SHP77 (cell line): ENCODE measurements around the gene ANAPC16.
"Not testable (repeated sequence)": the region's sequence is repeated elsewhere in the genome, so short reads cannot be mapped to it uniquely, and the experiment has no call there.

ENCODE experiments used
- DNase-seq, 2 experiments: peaks; one replicate each; lab custom pipeline; 2025; lab: John Stamatoyannopoulos, UW

ANAPC16 gene

DNA sequence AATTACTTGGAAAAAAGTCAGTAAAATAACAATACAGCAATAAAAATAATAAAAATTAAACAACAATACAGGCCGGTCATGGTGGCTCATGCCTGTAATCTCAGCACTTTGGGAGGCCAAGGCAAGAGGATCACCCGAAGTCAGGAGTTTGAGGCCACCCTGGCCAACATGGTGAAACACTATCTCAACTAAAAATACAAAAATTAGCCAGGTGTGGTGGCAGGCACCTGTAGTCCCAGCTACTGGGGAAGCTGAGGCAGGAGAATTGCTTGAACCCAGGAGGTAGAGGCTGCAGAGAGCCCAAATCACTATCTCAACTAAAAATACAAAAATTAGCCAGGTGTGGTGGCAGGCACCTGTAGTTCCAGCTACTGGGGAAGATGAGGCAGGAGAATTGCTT is 4.0 kb upstream of the ANAPC16 start:
- not testable (repeated sequence) for DNase-seq

DNA sequence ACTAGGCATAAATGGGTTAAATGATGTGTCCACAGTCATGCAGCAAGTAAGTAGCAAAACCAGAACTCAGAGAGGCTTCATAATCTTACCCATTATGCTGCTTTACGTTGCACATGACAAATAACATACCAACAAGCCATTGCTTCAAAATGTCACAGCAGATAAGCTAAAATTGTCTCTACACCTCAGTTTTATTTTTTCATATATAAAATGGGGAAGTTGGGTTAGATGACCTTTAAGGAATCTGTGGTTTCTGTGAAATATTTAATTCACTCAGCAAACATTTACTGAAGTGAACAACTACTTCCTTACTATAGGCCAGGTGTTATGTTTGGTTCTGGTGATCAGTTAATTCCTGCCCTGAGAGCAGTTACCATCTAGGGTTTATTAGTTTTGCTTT is 2.5 kb downstream of the ANAPC16 start:
- no peak for DNase-seq

GRCh38 chr10:72218726-72219125 is 2.9 kb downstream of the ANAPC16 start:
- no peak for DNase-seq

DNA sequence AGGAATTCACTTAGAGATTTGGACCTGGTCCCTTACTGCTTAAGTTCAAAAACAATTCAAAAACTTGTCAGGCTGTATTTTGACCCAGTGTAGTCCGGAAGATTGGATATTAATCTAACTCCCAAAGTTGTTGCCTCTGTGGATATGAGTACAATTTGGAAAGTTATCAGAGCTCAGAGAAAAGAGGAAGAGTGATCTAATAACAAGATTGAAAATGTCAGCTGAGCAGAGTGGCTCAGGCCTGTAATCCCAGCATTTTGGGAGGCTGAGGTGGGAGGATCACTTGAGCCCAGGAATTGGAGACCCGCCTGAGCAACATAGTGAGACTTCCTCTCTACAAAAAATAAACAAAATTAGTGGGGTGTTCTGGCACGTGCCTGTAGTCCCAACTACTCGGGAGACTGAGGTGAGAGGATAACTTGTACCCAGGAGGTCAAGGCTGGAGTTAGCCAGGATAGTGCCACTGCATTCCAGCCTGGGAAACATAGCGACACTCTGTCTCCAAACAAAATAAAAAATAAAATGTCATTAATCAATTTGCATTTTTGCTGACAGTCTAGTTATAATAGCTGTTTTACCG is 3.5 kb downstream of the ANAPC16 start:
- DNase-seq: no peak

GRCh38 chr10:72220637-72221036 is 4.8 kb downstream of the ANAPC16 start:
- DNase-seq: no peak

DNA sequence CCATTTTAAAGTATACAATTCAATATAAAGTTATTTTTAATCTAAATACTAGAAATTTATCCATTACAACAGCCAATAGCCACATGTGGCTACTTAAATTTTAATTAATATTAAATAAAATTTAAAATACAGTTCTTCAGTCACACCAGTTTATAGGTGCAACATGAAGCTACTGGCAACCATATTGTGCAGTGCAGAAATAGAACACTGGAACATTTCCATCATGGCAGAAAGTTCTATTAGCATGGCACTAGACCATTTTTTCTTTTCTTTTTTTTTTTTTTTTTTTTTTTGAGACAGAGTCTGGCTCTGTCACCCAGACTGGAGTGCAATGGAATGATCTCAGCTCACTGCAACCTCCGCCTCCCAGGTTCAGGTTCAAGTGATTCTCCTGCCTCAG is 5.5 kb downstream of the ANAPC16 start:
- no peak for DNase-seq

DNA sequence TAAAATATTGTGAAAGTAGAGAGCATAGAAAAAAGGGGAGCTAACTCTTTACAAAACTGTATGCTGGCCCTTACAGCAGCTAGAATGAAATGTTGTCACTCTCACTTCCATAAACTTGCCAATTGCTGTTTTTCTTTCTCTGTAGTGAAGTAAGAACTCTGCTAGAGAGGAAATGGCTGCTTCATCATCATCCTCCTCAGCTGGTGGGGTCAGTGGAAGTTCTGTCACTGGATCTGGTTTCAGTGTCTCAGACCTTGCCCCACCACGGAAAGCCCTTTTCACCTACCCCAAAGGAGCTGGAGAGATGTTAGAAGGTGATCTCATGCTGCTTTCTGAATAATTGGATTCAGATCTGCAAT is 7.9 kb downstream of the ANAPC16 start:
- DNase-seq: no peak

DNA sequence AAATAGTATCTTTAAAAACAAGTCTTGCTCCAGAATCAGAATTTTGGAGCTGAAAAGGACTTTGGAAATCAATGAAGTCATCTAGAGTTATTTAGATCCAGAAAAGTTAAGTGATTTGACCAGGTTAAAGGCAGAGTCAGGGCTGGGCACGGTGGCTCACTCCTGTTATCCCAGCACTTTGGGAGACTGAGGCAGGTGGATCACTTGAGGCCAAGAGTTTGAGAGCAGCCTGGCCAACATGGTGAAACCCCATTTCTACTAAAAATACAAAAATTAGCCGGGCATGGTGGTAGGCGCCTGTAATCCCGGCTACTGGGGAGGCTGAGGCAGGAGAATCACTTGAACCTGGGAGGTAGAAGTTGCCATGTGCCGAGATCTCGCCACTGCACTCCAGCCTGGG is 8.4 kb downstream of the ANAPC16 start:
- DNase-seq: not testable (repeated sequence)

DNA sequence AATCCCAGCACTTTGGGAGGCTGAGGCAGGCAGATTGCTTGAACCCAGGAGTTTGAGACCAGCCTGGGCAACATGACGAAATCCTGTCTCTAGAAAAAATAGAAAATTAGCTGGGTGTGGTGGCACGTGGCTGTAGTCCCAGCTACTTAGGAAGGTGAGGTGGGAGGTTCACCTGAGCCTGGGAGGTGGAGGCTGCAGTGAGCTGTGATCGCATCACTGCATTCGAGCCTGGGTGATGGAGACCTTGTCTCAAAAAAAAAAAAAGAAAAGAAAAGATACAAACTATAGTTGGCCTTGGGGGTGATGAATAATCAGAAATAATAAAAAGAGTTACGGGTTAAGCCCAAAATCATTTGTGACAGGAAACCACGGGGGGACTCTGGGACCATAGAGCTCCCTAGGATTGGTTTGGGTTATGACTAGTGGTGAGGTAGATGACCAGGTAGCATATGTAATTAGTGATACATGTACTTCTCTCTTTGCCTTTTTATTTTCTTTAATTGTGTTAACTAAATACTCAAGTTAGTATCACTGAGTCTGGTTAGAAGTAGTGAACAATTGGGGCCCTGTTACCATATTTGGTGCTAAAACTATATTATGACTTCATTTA is 10.7 kb downstream of the ANAPC16 start:
- DNase-seq: no peak

GRCh38 chr10:72227826-72228225 is 12.0 kb downstream of the ANAPC16 start:
- DNase-seq: no peak

DNA sequence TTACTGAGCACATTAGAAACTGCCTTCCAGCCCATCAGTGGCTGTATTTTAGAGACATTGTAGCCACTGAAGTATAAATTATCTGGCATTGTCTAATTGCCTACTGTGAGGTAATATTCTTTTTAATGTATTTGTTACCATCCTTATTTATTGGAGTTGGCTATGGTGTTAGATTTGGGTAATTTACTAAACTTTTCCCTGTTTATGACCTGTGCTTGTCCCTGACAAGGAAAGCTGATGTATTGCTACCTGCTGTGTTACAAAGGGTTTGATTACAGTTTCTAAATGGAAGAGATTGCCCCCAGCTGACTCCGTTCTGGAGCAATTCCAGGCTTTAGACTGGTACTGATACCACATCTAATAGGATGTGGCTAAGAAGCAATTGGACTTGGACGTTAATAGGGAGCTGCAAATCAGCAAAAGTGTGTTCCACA is 12.5 kb downstream of the ANAPC16 start:
- DNase-seq: no peak

- DNase-seq: peak; percentile 11 to 34
These were observed 13.7 kb downstream of the ANAPC16 start for GRCh38 chr10:72229261-72230251.

GRCh38 chr10:72233621-72234020 is 17.8 kb downstream of the ANAPC16 start:
- DNase-seq: no peak

DNA sequence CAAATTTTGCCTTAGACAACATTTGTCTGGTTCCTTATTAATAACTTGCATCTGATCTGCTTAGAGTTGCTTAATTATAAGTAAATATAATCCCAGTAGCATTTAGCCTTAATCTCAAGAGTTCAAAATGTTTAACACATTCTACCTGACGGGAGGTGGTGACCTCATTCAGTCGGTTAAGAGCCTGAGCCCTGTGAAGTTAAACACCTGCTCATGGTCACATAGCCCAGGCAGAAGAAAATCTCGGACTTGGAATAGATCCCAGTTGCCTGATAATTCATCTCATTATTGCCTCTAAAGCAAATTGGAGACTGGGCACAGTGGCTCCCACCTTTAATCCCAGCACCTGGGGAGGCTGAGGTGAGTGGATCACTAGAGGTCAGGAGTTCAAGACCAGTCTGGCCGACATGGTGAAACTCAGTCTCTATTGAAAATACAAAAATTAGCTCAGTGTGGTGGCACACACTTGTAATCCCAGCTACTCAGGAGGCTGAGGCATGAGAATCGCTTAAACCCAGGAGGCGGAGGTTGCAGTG is 18.8 kb downstream of the ANAPC16 start:
- no peak for DNase-seq

DNA sequence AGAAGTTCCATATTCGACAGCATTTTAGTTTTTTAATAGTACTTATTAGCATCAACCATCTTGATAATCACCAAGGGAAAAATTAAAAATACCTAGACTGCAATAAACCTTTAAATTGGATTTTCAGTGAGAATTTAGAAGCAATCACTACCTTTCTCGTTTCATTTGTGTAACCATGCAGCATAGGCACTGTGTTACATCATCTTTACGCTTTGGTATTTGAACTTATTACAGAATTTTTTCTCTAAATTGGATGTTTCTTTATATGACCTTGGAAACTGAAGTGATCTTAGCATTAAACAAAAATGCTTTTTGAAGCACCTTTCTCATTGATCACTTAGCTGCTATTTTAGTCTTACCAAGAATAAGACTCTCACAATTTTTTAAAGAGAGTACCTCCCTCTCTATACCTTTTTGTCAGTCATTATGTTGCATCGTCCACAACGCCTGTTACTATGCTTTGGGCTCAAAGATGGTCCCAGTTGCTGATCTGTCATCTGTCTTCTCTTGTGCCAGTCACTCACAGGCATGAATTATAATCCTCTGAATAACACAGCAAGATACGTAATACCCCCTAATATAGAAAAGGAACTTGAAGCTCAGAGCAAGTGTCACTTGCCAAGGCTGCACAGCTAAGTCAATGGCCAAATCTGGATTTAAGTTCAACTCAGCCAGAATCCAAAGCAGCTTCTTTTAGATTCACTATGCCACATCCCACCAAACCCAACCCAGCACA is 19.9 kb downstream of the ANAPC16 start:
- DNase-seq: no peak

GRCh38 chr10:72238392-72239175 is 22.8 kb downstream of the ANAPC16 start:
- no peak for DNase-seq

- no peak for DNase-seq
These were observed 23.6 kb downstream of the ANAPC16 start for GRCh38 chr10:72239409-72239808.

DNA sequence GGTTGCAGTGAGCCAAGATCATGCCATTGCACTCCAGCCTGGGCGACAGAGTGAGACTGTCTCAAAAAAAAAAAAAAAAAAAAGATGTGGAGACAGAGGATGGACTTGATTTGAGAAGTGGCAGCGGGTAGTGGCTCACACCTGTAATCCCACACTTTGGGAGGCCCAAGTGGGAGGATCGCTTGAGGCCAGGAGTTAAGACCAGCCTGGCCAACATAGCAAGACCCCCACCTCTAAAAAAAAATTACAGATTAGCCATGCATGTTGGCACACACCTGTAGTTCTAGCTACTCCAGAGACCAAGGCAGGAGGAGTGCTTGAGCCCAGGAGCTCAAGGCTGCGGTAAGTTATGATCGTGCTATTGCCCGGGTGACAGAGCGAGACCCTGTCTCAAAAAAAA is 24.6 kb downstream of the ANAPC16 start:
- no peak for DNase-seq

DNA sequence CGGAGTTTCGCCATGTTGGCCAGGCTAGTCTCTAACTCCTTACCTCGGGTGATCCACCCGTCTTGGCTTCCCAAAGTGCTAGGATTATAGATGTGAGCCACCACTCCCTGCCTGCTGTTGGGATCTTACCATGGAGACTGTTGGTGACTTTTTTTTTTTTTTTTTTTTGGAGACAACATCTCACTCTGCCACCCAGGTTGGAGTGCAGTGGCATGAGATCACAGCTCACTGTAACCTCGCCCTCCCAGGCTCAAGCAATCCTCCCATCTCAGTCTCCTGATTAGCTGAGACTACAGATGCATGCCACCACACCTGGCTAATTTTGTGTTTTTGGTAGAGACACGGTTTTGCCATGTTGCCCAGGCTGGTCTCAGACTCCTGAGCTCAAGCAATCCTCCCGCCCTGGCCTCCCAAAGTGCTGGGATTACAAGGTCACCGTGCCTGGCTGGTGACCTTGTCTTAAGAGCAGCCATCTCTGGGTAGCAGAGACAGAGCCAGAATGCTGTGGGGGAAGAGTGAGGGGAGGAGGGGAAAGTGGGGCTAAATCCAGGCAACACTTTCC is 26.0 kb downstream of the ANAPC16 start:
- DNase-seq: no peak

DNA sequence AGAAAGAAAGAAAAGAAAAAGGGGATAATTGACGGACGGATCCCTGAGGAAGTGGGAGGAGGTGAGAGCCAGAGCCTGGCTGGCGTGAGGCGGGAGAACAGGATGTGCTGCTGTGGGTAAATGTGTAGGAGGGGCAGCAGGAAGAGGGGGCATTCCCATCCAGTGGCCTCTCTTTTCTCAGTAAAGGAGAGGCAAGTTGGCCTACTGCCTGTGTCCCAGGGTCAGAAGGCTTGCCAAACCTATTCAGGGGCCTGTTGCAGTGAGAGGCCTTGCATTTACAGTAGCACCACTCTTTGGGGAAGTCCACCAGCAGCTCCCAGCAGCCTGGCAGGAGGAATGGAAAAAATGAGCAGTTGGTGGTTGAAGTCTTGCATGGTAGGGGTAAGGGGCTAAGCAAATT is 26.9 kb downstream of the ANAPC16 start:
- no peak for DNase-seq
